ENCODE results near the gene LRRC66. TPM values are rescaled to one million over a fixed set of nuclear protein-coding genes. Genes with fewer than 3 reads are reported as not detected.

Gene LRRC66
- total RNA-seq, 1 donor from 2014 or later: 1.2 TPM

DNA sequence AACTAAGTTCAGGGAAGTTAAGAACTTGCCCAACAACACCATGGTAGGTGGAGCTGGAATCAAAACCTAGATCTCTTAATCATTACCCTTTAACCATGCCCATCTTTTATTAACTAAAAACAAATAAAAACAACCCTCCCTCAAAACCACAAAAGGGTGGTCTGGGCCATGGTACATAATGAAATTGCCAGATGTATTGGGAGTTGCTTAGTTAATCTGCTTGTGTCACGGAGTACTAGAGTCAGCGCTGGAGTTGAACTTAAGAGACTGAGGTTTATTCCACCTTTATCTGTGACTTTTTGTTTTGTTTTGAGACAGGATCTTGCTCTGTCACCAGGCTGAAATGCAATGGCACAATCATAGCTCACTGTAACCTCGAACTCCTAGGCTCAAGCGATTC, 13.3 kb downstream of the LRRC66 start:
- Histone ChIP-seq H3K4me3 (no peak overlapping the region), H3K4me1 (no peaks in the 10 kb centered on the region), H3K27me3 (no peaks in the 10 kb centered on the region), H3K27ac (no peak overlapping the region), H3K36me3 (no peaks in the 10 kb centered on the region), H3K9me3 (no peaks in the 10 kb centered on the region)
- intact Hi-C loops (cut with DNase I): no loop called here
- DNase-seq (ENCODE audit: extremely low spot score in 2 of 2): no peak
- no peak for TF ChIP-seq POLR2A (IDR thresholded peaks at IDR 0.05)
- TF ChIP-seq, protein P1, sequence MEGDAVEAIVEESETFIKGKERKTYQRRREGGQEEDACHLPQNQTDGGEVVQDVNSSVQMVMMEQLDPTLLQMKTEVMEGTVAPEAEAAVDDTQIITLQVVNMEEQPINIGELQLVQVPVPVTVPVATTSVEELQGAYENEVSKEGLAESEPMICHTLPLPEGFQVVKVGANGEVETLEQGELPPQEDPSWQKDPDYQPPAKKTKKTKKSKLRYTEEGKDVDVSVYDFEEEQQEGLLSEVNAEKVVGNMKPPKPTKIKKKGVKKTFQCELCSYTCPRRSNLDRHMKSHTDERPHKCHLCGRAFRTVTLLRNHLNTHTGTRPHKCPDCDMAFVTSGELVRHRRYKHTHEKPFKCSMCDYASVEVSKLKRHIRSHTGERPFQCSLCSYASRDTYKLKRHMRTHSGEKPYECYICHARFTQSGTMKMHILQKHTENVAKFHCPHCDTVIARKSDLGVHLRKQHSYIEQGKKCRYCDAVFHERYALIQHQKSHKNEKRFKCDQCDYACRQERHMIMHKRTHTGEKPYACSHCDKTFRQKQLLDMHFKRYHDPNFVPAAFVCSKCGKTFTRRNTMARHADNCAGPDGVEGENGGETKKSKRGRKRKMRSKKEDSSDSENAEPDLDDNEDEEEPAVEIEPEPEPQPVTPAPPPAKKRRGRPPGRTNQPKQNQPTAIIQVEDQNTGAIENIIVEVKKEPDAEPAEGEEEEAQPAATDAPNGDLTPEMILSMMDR (IDR thresholded peaks at IDR 0.05): no peak
- TF ChIP-seq POLR2AphosphoS5 (IDR thresholded peaks at IDR 0.05; ENCODE audit: insufficient read depth in 1 of 2, low read depth in 1 of 2): no peak

- Histone ChIP-seq H3K4me3 (no peak overlapping the region), H3K4me1 (no peaks in the 10 kb centered on the region), H3K9me3 (no peaks in the 10 kb centered on the region), H3K36me3 (no peaks in the 10 kb centered on the region), H3K27me3 (no peaks in the 10 kb centered on the region), H3K27ac (no peak overlapping the region)
- intact Hi-C loops (cut with DNase I): no loop called here
- TF ChIP-seq POLR2AphosphoS5 (IDR thresholded peaks at IDR 0.05; ENCODE audit: insufficient read depth in 1 of 2, low read depth in 1 of 2) (no peak), POLR2A (IDR thresholded peaks at IDR 0.05) (no peak)
- DNase-seq (ENCODE audit: extremely low spot score in 2 of 2): no peak
Measured at GRCh38 chr4:52005604-52006273, 14.4 kb downstream of the LRRC66 start.

GRCh38 chr4:52004414-52004813, 15.7 kb downstream of the LRRC66 start:
- Histone ChIP-seq H3K27ac (no peak overlapping the region), H3K27me3 (no peaks in the 10 kb centered on the region), H3K4me1 (no peaks in the 10 kb centered on the region), H3K36me3 (no peaks in the 10 kb centered on the region), H3K9me3 (no peaks in the 10 kb centered on the region), H3K4me3 (no peak overlapping the region)
- TF ChIP-seq POLR2AphosphoS5 (IDR thresholded peaks at IDR 0.05; ENCODE audit: insufficient read depth in 1 of 2, low read depth in 1 of 2) (no peak), POLR2A (IDR thresholded peaks at IDR 0.05) (no peak)
- TF ChIP-seq, protein P1 (IDR thresholded peaks at IDR 0.05): no peak
- no peak for DNase-seq (ENCODE audit: extremely low spot score in 2 of 2)
- intact Hi-C loops (cut with DNase I): no loop called here

DNA sequence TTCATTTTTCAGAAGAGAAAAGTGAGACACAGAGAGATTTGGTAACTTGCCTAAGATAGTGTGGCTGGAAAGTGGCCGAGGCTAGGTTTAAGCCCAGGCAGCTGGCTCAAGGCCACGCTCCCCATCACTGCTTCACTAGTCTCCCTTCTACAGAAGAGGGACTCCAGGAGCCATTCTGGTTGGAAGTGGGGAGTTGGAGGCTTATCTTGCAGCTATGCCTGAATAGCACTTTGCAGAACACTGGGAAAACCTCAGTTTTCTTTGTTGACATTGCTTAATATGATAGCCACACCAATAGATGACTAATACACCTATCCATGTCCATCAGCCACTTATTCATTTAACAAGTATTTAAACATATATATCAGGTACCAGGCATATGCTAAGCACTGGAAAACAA, 18.5 kb downstream of the LRRC66 start:
- intact Hi-C loops (cut with DNase I): no loop called here
- Histone ChIP-seq H3K27ac (no peak overlapping the region), H3K9me3 (no peaks in the 10 kb centered on the region), H3K4me3 (no peak overlapping the region), H3K4me1 (no peaks in the 10 kb centered on the region), H3K27me3 (no peaks in the 10 kb centered on the region), H3K36me3 (no peaks in the 10 kb centered on the region)
- TF ChIP-seq, protein P1 (IDR thresholded peaks at IDR 0.05): no peak
- TF ChIP-seq POLR2A (IDR thresholded peaks at IDR 0.05): no peak
- no peak for DNase-seq (ENCODE audit: extremely low spot score in 2 of 2)

DNA sequence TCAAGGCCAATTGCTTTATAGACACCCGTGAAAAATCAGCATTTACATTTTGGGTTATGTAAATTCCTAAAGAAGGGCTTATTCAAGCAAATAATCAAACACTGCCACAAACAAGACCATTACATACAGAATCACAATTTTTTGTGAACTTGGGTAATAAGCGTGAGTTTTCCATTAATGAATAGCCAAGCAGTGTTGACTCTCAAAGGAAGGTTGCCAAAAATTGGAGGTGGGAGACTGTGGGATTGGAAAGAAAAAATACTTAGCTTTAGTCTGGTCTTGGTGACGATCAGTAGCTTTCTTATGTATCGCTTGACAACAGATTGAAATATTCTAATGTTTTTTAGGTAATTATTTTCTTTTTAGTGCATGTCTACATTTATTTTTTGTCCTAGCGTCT, 20.9 kb downstream of the LRRC66 start:
- no peak for DNase-seq (ENCODE audit: extremely low spot score in 2 of 2)
- no peaks in the 10 kb centered on the region for H3K36me3 ChIP-seq
- H3K4me3 ChIP-seq: no peak overlapping the region
- H3K27me3 ChIP-seq: no peaks in the 10 kb centered on the region
- no peak overlapping the region for H3K27ac ChIP-seq
- intact Hi-C loops (cut with DNase I): no loop called here
- H3K9me3 ChIP-seq: no peaks in the 10 kb centered on the region
- TF ChIP-seq POLR2AphosphoS5 (IDR thresholded peaks at IDR 0.05; ENCODE audit: insufficient read depth in 1 of 2, low read depth in 1 of 2) (no peak), POLR2A (IDR thresholded peaks at IDR 0.05) (no peak)
- TF ChIP-seq, protein P1 (IDR thresholded peaks at IDR 0.05): no peak
- no peaks in the 10 kb centered on the region for H3K4me1 ChIP-seq

All from vagina (tissue), 2 donors.